Vagina (tissue), 2 donors: ENCODE results near the gene FAR2. TPM values are rescaled to one million over a fixed set of nuclear protein-coding genes. Genes with fewer than 3 reads are reported as not detected.

Source experiments
- DNase-seq, 2 donors: peaks; one replicate each; pipeline ENCODE4 v3.0.0-alpha.2; 2017; ENCODE audit errors: extremely low spot score in 2 of 2
- H3K27ac ChIP-seq: fragments of 200-600 bp; sonication (generic); one replicate; pipeline ENCODE4 v1.5.1; 2019
- H3K27me3 ChIP-seq: fragments of 200-600 bp; sonication (generic); one replicate; pipeline ENCODE4 v1.5.1; 2019
- H3K36me3 ChIP-seq, 2 donors: fragments of 200-600 bp; sonication (generic); one replicate each; pipeline ENCODE4 v1.5.1; 2017 to 2019
- H3K4me1 ChIP-seq: fragments of 200-600 bp; sonication (generic); one replicate; pipeline ENCODE4 v1.5.1; 2019
- H3K4me3 ChIP-seq, 2 donors: fragments of 200-600 bp; sonication (generic); 1 replicate in 1 of 2; 2 replicates in 1 of 2; pipeline ENCODE4 v1.5.1; 2016 to 2019
- H3K9me3 ChIP-seq: fragments of 200-600 bp; sonication (generic); one replicate; pipeline ENCODE4 v1.5.1; 2019
- POLR2A ChIP-seq, 2 donors: fragments of 450-650 bp; IDR thresholded peaks; one replicate each; pipeline ENCODE4 v1.6.1; 2017; ENCODE audit warnings: antibody characterized with exemption in 2 of 2, mild to moderate bottlenecking in 2 of 2, moderate library complexity in 2 of 2
- POLR2AphosphoS5 ChIP-seq, 2 donors: sonication (generic); formaldehyde crosslinking; IDR thresholded peaks; one replicate each; pipeline ENCODE4 v1.9.0; 2017; ENCODE audit warnings: antibody characterized with exemption in 2 of 2, mild to moderate bottlenecking in 2 of 2, low read depth in 1 of 2; ENCODE audit not compliant: insufficient read depth in 1 of 2
- intact Hi-C: fragments of 100-400 bp; cut with DNase I; formaldehyde crosslinking; loops from one replicate; pipeline ENCODE4 v1.15.1; 2023
- total RNA-seq: library from RNA; depleted of rRNA; stranded (reverse); fragments of >200 nt; gene quantifications from one replicate; pipeline ENCODE4 v1.2.3, GENCODE V29; 2016
- TF ChIP-seq, protein P1 (sequence below), 3 experiments: fragments of 450-650 bp in 2 of 3; fragments of 200-600 bp in 1 of 3; sonication (generic) in 1 of 3; IDR thresholded peaks; one replicate each; pipeline ENCODE4 v1.5.1; 2017 to 2019; ENCODE audit warnings: antibody characterized with exemption in 3 of 3, mild to moderate bottlenecking in 2 of 3, moderate library complexity in 2 of 3

Gene FAR2
- total RNA-seq, 1 donor from 2014 or later, result 16.2 TPM

DNA sequence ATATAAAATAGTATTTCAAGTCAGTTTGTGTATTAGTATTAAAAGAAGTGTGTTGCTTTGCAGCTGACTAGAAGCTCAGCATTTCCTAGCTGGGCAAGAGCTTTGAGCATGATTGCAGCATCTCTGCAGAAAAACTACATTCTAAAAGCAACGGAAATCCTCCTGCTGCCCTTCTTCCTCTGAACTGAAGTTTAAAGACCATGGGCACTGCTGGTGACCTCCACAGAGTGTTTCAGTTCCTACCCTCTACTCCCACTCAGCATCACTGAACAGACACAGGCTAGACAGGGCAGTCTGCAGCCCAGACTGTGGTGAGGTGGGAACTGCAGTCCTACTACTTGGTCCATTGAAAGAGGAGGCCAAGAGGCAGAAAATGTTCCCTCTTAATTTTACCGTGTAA lies 59.0 kb downstream of the FAR2 start:
- Histone ChIP-seq H3K27me3 (no peaks in the 10 kb centered on the region), H3K4me3 (no peak overlapping the region), H3K36me3 (no peaks in the 10 kb centered on the region), H3K27ac (no peak overlapping the region), H3K4me1 (peaks cover 8% of the 10 kb centered on the region), H3K9me3 (no peaks in the 10 kb centered on the region)
- DNase-seq, result no peak
- TF ChIP-seq, protein P1, sequence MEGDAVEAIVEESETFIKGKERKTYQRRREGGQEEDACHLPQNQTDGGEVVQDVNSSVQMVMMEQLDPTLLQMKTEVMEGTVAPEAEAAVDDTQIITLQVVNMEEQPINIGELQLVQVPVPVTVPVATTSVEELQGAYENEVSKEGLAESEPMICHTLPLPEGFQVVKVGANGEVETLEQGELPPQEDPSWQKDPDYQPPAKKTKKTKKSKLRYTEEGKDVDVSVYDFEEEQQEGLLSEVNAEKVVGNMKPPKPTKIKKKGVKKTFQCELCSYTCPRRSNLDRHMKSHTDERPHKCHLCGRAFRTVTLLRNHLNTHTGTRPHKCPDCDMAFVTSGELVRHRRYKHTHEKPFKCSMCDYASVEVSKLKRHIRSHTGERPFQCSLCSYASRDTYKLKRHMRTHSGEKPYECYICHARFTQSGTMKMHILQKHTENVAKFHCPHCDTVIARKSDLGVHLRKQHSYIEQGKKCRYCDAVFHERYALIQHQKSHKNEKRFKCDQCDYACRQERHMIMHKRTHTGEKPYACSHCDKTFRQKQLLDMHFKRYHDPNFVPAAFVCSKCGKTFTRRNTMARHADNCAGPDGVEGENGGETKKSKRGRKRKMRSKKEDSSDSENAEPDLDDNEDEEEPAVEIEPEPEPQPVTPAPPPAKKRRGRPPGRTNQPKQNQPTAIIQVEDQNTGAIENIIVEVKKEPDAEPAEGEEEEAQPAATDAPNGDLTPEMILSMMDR (IDR thresholded peaks at IDR 0.05), result no peak
- no peak for TF ChIP-seq POLR2AphosphoS5 (IDR thresholded peaks at IDR 0.05; ENCODE audit: insufficient read depth in 1 of 2, low read depth in 1 of 2)
- TF ChIP-seq POLR2A (IDR thresholded peaks at IDR 0.05), result no peak
- intact Hi-C loops, result no loop called here

DNA sequence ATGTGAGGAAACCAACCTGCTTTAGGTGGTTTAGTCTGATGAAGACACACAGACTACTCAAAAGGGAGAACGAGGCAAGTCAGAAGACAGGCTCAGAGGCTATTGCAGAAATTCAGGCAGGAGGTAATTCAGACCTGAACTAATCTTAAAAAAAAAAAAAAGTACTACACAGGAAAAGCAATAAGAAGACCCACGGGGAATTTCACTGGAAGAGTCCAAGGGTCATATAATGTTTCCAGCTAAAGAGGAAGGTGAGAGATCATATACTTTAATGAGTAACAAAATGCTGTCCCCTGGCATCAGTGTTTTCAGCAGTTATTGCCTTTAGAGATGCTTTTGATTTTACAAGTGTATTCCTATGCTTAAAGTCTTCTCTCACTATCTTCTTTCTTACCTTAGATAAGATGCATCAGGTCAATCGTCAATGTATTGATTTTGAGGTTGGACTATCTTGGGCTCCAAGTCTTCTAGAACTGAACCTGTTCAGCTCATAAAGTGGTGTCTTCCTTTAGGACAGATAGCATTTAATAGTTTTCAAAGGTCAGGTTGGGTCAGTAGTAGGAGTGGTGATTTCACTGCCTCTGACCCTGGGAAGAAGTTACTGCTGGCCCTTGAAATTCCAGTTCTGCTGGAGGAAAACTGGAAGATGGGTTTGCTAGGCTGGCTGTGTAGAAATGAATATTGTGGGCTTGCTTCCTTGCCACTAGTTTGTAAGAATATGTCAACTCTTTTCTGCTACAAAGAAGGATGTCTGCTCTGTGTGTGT lies 60.0 kb downstream of the FAR2 start:
- Histone ChIP-seq H3K36me3 (no peaks in the 10 kb centered on the region), H3K9me3 (no peaks in the 10 kb centered on the region), H3K27ac (no peak overlapping the region), H3K27me3 (no peaks in the 10 kb centered on the region), H3K4me1 (peaks cover 8% of the 10 kb centered on the region), H3K4me3 (no peak overlapping the region)
- TF ChIP-seq POLR2A (IDR thresholded peaks at IDR 0.05) (no peak), POLR2AphosphoS5 (IDR thresholded peaks at IDR 0.05; ENCODE audit: insufficient read depth in 1 of 2, low read depth in 1 of 2) (no peak)
- TF ChIP-seq, protein P1 (IDR thresholded peaks at IDR 0.05), result no peak
- intact Hi-C loops, result no loop called here
- DNase-seq, result no peak

DNA sequence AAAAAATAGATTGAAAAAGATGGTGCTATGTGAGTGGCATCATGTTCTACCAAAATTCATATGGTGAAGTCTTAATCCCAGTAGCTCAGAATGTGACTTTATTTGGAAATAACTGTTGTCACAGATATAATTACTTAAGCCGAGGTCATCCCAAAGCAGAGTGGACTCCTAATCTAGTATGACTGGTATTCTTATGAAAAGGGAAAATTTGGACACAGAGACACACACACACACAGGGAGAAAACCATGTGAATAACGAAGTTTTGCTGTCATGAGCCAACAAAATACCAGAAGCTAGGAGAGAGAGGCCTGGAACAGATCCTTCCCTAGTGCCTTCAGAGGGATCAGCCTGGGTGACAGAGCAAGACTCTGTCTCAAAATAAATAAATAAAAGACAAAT lies 62.6 kb downstream of the FAR2 start:
- Histone ChIP-seq H3K4me3 (no peak overlapping the region), H3K27ac (no peak overlapping the region), H3K27me3 (no peaks in the 10 kb centered on the region), H3K36me3 (no peaks in the 10 kb centered on the region), H3K9me3 (no peaks in the 10 kb centered on the region), H3K4me1 (peaks cover 17% of the 10 kb centered on the region)
- DNase-seq, result no peak
- intact Hi-C loops, result no loop called here
- no peak for TF ChIP-seq POLR2A (IDR thresholded peaks at IDR 0.05)
- TF ChIP-seq, protein P1 (IDR thresholded peaks at IDR 0.05), result no peak
- no peak for TF ChIP-seq POLR2AphosphoS5 (IDR thresholded peaks at IDR 0.05; ENCODE audit: insufficient read depth in 1 of 2, low read depth in 1 of 2)

DNA sequence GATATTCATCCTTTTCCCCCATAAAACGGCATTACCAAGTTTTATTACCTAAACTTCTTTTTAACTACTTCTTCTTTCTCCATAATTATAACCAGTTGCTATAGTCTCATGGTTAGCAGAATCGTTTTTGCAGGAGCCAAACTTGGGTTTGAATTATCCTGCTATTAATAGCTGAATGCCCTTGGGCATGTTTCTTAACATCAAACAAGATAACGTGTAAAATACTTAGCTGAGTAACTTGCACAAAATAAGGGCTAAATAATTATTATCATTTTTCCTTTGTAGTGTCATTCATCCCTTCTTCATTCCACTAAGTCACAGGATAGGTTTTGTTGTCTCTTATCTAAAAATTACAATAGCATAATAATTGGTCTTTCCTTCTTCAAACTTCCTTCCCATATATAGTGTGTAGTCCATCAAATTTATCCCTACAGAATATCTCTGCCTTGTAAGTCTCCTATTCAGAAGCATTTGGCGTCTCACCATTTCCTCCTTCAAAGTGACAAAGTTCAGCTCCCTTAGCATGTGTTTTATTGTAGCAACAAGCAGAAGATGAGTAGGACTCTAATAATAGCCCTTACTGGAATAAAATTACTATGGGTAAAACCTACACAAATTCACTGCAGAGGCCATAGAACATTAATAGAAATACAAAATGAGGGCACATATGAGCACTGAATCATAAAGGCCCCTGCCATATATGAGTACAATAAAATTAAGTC lies 63.8 kb downstream of the FAR2 start:
- H3K27me3 ChIP-seq, result no peaks in the 10 kb centered on the region
- no peak for DNase-seq
- no peaks in the 10 kb centered on the region for H3K9me3 ChIP-seq
- H3K36me3 ChIP-seq, result no peaks in the 10 kb centered on the region
- peaks cover 19% of the 10 kb centered on the region for H3K4me1 ChIP-seq
- no peak overlapping the region for H3K27ac ChIP-seq
- intact Hi-C loops, result no loop called here
- TF ChIP-seq, protein P1 (IDR thresholded peaks at IDR 0.05), result no peak
- TF ChIP-seq POLR2AphosphoS5 (IDR thresholded peaks at IDR 0.05; ENCODE audit: insufficient read depth in 1 of 2, low read depth in 1 of 2) (no peak), POLR2A (IDR thresholded peaks at IDR 0.05) (no peak)
- H3K4me3 ChIP-seq, result no peak overlapping the region

DNA sequence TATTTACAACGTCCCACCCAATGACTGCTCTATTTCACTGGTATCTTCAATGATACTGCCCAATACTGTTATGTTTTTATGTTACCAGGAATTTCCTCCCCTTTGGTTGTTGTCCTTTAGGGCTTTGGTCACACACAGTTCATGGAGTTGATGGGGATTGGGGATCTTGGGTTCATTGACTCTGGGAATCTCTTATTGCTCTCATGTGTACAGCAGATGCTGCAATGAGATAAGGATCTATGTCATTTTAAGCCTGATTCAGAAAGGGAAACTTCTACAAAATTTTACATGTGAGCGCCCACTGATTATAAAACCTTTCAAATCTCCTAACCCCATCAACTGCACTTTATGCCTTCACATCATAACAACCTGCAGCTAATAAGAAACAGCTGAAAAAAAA lies 67.2 kb downstream of the FAR2 start:
- Histone ChIP-seq H3K27me3 (no peaks in the 10 kb centered on the region), H3K36me3 (no peaks in the 10 kb centered on the region), H3K9me3 (no peaks in the 10 kb centered on the region), H3K4me3 (no peak overlapping the region), H3K4me1 (peaks cover 19% of the 10 kb centered on the region), H3K27ac (no peak overlapping the region)
- intact Hi-C loops, result no loop called here
- no peak for DNase-seq
- TF ChIP-seq, protein P1 (IDR thresholded peaks at IDR 0.05), result no peak
- TF ChIP-seq POLR2AphosphoS5 (IDR thresholded peaks at IDR 0.05; ENCODE audit: insufficient read depth in 1 of 2, low read depth in 1 of 2), result no peak
- no peak for TF ChIP-seq POLR2A (IDR thresholded peaks at IDR 0.05)
